Urinary bladder (tissue), 4 donors: ENCODE measurements around the gene GALNTL6. TPM values are rescaled to one million over a fixed set of nuclear protein-coding genes. Genes with fewer than 3 reads are reported as not detected.

Source experiments
- DNase-seq: peaks from one replicate; pipeline ENCODE4 v3.0.0-alpha.2; 2015; ENCODE audit errors: extremely low spot score
- H3K27ac ChIP-seq: one replicate; pipeline ENCODE4 v1.5.1; 2013; ENCODE audit warnings: low read depth, mild to moderate bottlenecking, moderate library complexity
- H3K36me3 ChIP-seq: one replicate; pipeline ENCODE4 v1.6.1; 2013; ENCODE audit warnings: mild to moderate bottlenecking, moderate library complexity; ENCODE audit not compliant: insufficient read depth
- H3K4me1 ChIP-seq: one replicate; pipeline ENCODE4 v1.6.1; 2013; ENCODE audit warnings: mild to moderate bottlenecking, moderate library complexity; ENCODE audit not compliant: insufficient read depth
- H3K4me3 ChIP-seq: one replicate; pipeline ENCODE4 v1.5.1; 2013; ENCODE audit warnings: low read depth, low read length
- WGBS: extraction: QIAGEN DNeasy Blood & Tissue Kit; methylation state at CpG from one replicate; pipeline ENCODE4 v1.1.7; 2013; 5-methylcytosine and 5-hydroxymethylcytosine counted together
- polyA plus RNA-seq: library from polyadenylated mRNA; stranded (reverse); fragments of 200-250 nt; gene quantifications from one replicate; pipeline ENCODE4 v1.2.3, GENCODE V29; 2013
- total RNA-seq: library from RNA; depleted of rRNA; stranded (reverse); fragments of >200 nt; gene quantifications from one replicate; pipeline ENCODE4 v1.2.3, GENCODE V29; 2014
- donor health status: healthy with polysubstance abuse.
- donor health status: healthy.

GALNTL6 gene
- total and polyA plus RNA-seq, 2 donors, result 0.57 to 1.5 TPM

GRCh38 chr4:172584816-172585215 lies 771.6 kb downstream of the GALNTL6 start:
- no peaks in the 10 kb centered on the region for H3K4me1 ChIP-seq
- DNase-seq, result no peak
- no peak overlapping the region for H3K27ac ChIP-seq
- H3K36me3 ChIP-seq, result no peaks in the 10 kb centered on the region
- WGBS, result 73% methylated on average over 2 of the region's 2 CpGs
- H3K4me3 ChIP-seq, result no peak overlapping the region

- WGBS, result 44% methylated on average over 4 of the region's 4 CpGs
- DNase-seq, result no peak
Observed at GRCh38 chr4:172596206-172596605, 783.0 kb downstream of the GALNTL6 start.

GRCh38 chr4:172599554-172599953 lies 786.4 kb downstream of the GALNTL6 start:
- DNase-seq, result no peak
- no peaks in the 10 kb centered on the region for H3K4me1 ChIP-seq
- H3K4me3 ChIP-seq, result no peak overlapping the region
- no peak overlapping the region for H3K27ac ChIP-seq
- H3K36me3 ChIP-seq, result no peaks in the 10 kb centered on the region
- 85% methylated on average over 4 of the region's 4 CpGs for WGBS

More at GRCh38 chr4:172596206-172596605, 783.0 kb downstream of the GALNTL6 start:
- Histone ChIP-seq H3K36me3 (no peaks in the 10 kb centered on the region), H3K4me3 (no peak overlapping the region), H3K4me1 (no peaks in the 10 kb centered on the region), H3K27ac (no peak overlapping the region)

DNA sequence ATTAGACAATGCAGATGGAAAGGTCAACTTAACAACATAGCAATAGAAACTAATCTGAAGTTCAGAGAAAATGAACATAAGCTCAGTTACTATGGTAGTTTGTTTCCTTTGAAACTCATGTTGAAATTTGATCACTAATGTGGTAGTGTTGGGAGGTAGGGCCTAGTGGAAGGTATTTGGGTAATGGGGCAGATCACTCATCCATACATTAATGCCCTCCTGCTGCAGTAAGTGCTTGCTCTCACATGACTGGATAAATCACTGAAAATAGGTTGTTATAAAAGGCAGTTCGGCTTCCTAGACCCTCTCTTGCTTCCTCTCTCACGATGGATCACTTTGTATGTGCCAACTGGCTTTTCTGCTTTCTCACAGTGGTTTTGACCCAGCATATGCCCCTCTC lies 788.0 kb downstream of the GALNTL6 start:
- Histone ChIP-seq H3K4me3 (no peak overlapping the region), H3K36me3 (no peaks in the 10 kb centered on the region), H3K27ac (no peak overlapping the region), H3K4me1 (no peaks in the 10 kb centered on the region)
- WGBS, result 66% methylated on average over 2 of the region's 2 CpGs
- no peak for DNase-seq

- Histone ChIP-seq H3K4me3 (no peak overlapping the region), H3K4me1 (no peaks in the 10 kb centered on the region), H3K27ac (no peak overlapping the region), H3K36me3 (no peaks in the 10 kb centered on the region)
- no peak for DNase-seq
- 88% methylated on average over 5 of the region's 5 CpGs for WGBS
Observed at GRCh38 chr4:172619218-172619617, 806.0 kb downstream of the GALNTL6 start.

GRCh38 chr4:172619798-172620197 lies 806.6 kb downstream of the GALNTL6 start:
- Histone ChIP-seq H3K4me1 (no peaks in the 10 kb centered on the region), H3K27ac (no peak overlapping the region), H3K4me3 (no peak overlapping the region), H3K36me3 (no peaks in the 10 kb centered on the region)
- 57% methylated on average over 2 of the region's 2 CpGs for WGBS
- no peak for DNase-seq

DNA sequence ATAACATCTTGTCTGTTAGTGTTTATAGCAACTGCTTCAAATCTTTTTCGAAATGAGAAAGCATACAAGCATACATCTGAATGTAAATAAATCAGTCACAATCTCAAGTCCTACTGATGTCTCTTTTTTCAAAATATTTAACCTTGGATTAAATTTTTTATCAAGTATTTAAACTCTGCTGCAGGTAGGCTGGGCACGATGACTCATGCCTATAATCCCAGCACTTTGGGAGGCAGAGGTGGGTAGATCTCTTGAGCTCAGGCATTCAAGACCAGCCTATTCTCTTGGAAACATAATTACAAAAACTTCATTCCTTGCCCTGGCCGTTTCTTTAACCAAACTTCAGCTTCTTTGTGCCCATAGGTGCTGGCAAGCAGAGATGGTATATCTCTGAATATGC lies 815.1 kb downstream of the GALNTL6 start:
- H3K4me1 ChIP-seq, result no peaks in the 10 kb centered on the region
- DNase-seq, result no peak
- no peak overlapping the region for H3K27ac ChIP-seq
- WGBS, result 28% methylated on average over 3 of the region's 3 CpGs
- H3K4me3 ChIP-seq, result no peak overlapping the region
- no peaks in the 10 kb centered on the region for H3K36me3 ChIP-seq

DNA sequence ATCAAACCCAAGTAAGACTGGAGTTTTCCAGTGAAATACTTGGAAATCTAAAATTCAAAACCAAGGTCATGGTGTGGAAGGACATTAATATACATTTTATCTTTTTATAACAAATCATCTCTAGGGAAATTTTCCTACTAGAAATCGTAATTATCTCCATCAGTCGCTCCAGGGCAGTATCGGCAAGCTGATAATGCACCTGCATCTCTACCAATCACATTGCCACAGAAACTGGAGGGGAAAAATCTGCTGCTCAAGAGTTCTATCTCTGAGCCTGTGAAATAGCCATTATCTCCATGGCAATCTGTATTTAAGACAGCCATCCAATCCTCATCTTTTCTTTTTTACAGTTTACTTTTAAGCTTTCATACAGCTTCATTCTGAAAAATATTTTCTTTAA lies 817.1 kb downstream of the GALNTL6 start:
- WGBS, result 71% methylated on average over 3 of the region's 3 CpGs
- no peak overlapping the region for H3K27ac ChIP-seq
- DNase-seq, result no peak
- no peaks in the 10 kb centered on the region for H3K36me3 ChIP-seq
- no peaks in the 10 kb centered on the region for H3K4me1 ChIP-seq
- H3K4me3 ChIP-seq, result no peak overlapping the region

- Histone ChIP-seq H3K36me3 (no peaks in the 10 kb centered on the region), H3K4me1 (no peaks in the 10 kb centered on the region), H3K4me3 (no peak overlapping the region), H3K27ac (no peak overlapping the region)
- no peak for DNase-seq
Observed at GRCh38 chr4:172631832-172632231, 818.6 kb downstream of the GALNTL6 start.

DNA sequence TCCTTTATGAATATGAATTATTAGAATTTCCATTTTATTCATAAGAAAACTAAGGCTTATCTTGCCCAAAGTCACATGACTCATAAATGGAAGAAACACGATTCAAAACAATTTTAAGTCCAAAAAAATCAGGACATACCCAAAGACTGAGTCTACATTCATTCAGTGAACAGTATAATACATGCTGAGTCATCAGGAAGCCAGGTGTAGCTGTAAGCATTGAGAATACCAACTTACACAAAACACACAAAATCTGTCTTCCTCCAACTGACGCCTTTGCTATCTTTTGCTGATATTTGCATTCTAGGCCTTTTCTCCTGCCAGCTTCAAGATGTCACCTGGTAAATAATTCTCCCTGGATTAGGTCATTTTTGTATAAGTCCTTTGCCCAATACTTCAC lies 835.3 kb downstream of the GALNTL6 start:
- Histone ChIP-seq H3K27ac (no peak overlapping the region), H3K36me3 (no peaks in the 10 kb centered on the region), H3K4me3 (no peak overlapping the region), H3K4me1 (no peaks in the 10 kb centered on the region)
- DNase-seq, result no peak
- 71% methylated on average over 2 of the region's 2 CpGs for WGBS

DNA sequence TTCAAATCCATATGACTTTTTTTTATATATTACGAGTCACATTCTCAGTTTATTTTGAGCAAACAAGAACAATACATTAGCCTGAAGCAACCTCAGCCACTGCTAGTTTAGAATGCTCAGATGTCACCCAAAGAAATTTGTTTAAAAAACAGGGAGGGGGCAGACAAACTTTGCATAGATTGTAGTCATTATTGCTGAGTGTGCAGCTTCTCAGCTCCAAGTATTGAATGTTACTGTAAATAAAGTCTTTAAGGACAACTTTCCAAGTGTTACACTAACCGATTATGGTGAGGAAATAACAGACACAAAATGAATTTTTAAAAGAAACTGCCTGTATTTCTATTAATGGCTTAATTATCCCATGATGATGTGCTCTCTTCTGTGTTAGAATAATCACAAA lies 835.9 kb downstream of the GALNTL6 start:
- no peak overlapping the region for H3K4me3 ChIP-seq
- no peak for DNase-seq
- H3K4me1 ChIP-seq, result no peaks in the 10 kb centered on the region
- 78% methylated on average over 2 of the region's 2 CpGs for WGBS
- H3K27ac ChIP-seq, result no peak overlapping the region
- H3K36me3 ChIP-seq, result no peaks in the 10 kb centered on the region

DNA sequence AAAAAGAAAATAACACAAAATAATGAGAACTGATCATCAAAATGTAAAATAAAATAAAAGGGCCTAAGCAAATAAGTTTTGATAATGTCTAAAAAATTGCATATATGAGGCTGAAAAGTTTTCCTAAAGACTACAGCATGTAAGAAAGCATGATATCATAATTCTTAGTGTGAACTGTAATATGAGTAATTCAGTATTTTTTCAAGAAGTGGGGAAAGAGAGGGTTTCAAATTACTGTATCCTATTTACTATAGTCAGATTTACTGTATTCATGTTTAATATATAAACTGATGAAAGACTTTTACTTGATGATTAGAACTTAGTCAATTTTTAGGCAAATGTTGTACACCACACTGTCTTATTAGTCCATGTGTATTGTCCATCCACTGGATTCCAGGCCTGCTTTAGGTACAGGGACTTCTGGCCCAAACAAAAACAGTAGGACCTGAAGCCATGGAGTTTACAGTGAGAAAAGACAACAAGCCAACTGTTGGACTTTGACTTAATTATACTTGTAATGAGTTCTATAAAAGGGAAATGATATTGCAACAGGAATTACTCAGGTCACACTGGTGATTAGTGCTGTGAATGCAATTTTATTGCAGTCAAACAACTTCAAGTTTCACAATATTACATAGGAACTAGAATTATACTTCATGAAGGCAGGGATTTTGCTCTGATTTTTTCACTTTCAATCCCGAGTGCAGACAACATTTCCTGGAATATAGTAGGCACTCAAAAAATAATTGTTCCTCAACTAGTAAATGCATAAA lies 837.7 kb downstream of the GALNTL6 start:
- Histone ChIP-seq H3K4me3 (no peak overlapping the region), H3K27ac (no peak overlapping the region), H3K36me3 (no peaks in the 10 kb centered on the region), H3K4me1 (no peaks in the 10 kb centered on the region)
- no peak for DNase-seq
- 82% methylated on average over 1 of the region's 1 CpG for WGBS

DNA sequence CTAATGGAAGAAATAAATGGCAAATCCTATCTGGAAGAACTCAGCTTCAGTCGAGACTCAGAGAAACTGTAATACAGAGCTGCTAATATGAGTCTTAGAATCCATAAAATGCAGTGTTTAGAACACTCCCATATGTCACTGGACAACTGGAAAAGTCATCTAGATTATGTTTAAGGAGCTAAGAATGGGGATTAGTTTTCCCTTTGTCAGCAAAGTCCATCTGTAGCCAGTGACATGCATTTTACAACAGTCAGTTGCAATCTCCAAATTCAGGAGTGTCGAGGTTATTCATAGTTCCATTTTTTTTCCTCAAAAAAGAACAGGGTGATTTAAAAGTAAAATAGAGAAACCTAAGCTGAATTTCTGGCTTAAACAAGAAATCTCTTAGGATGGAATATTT lies 838.8 kb downstream of the GALNTL6 start:
- no peaks in the 10 kb centered on the region for H3K4me1 ChIP-seq
- no peak for DNase-seq
- H3K4me3 ChIP-seq, result no peak overlapping the region
- WGBS, result 68% methylated on average over 2 of the region's 2 CpGs
- H3K36me3 ChIP-seq, result no peaks in the 10 kb centered on the region
- no peak overlapping the region for H3K27ac ChIP-seq

DNA sequence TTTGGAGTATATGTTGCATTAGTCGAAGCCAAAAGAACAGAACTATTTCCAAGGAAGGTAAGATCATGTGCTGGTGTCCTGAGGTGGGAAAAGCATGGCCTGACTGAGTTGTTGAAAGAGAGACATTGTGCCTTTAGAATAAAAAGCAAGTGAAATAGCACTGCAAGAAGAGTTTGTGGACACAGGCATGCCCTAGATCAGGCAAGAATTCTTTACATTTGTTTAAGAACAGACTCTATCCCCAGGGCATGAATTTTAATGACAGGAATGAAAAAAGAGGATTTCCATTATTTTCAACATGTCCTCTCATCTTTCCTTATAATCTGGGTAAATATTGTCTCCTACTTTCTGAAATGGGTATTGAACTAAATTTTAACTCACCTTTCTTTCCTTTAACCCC lies 839.2 kb downstream of the GALNTL6 start:
- 86% methylated on average over 1 of the region's 1 CpG for WGBS
- H3K27ac ChIP-seq, result no peak overlapping the region
- no peaks in the 10 kb centered on the region for H3K36me3 ChIP-seq
- H3K4me1 ChIP-seq, result no peaks in the 10 kb centered on the region
- no peak for DNase-seq
- no peak overlapping the region for H3K4me3 ChIP-seq

- no peak overlapping the region for H3K27ac ChIP-seq
- no peaks in the 10 kb centered on the region for H3K36me3 ChIP-seq
- H3K4me1 ChIP-seq, result no peaks in the 10 kb centered on the region
- no peak for DNase-seq
- no peak overlapping the region for H3K4me3 ChIP-seq
Observed at GRCh38 chr4:172653676-172654075, 840.5 kb downstream of the GALNTL6 start.
